Mesenchymal stem cell (in vitro differentiated cells and primary cell): ENCODE data around the gene CHD9NB.
A peak's percentile ranks its signal among the peaks of the same experiment; 100 is the strongest.

Experiments
- DNase-seq: peaks from one replicate; pipeline ENCODE4 v3.0.0-alpha.2; 2013
- H2AFZ ChIP-seq: one replicate; pipeline ENCODE4 v1.6.1; 2013; ENCODE audit warnings: low read depth, mild to moderate bottlenecking, control low read depth, inconsistent platforms, low read length, moderate library complexity
- H2AK5ac ChIP-seq: 2 replicates; pipeline ENCODE4 v1.6.1; 2013; ENCODE audit warnings: low read length, moderate library complexity, mild to moderate bottlenecking, inconsistent platforms; ENCODE audit not compliant: severe bottlenecking
- H2BK120ac ChIP-seq: one replicate; pipeline ENCODE4 v1.6.1; 2013; ENCODE audit warnings: low read depth, mild to moderate bottlenecking, inconsistent platforms, low read length, moderate library complexity
- H2BK12ac ChIP-seq, 2 experiments: one replicate each; pipeline ENCODE4 v1.6.1; 2013; ENCODE audit warnings: inconsistent platforms in 2 of 2, low read length in 2 of 2, mild to moderate bottlenecking in 2 of 2, moderate library complexity in 2 of 2, control low read depth in 1 of 2
- H2BK15ac ChIP-seq: one replicate; pipeline ENCODE4 v1.6.1; 2013; ENCODE audit warnings: mild to moderate bottlenecking, low read depth, inconsistent platforms; ENCODE audit not compliant: poor library complexity, severe bottlenecking
- H2BK5ac ChIP-seq: 2 replicates; pipeline ENCODE4 v1.6.1; 2013; ENCODE audit warnings: low read depth, mild to moderate bottlenecking, low read length, control low read depth, inconsistent platforms; ENCODE audit not compliant: poor library complexity, severe bottlenecking
- H3K14ac ChIP-seq, 2 experiments: one replicate each; pipeline ENCODE4 v1.6.1; 2013; ENCODE audit warnings: inconsistent platforms in 2 of 2, low read length in 2 of 2, control low read depth in 1 of 2, mild to moderate bottlenecking in 1 of 2, moderate library complexity in 1 of 2
- H3K18ac ChIP-seq, 2 experiments: one replicate each; pipeline ENCODE4 v1.6.1; 2013; ENCODE audit warnings: inconsistent platforms in 2 of 2, low read length in 2 of 2, control low read depth in 1 of 2, low read depth in 1 of 2, mild to moderate bottlenecking in 1 of 2
- H3K23ac ChIP-seq, 2 experiments: one replicate each; pipeline ENCODE4 v1.6.1; 2013; ENCODE audit warnings: inconsistent platforms in 2 of 2, low read length in 2 of 2, mild to moderate bottlenecking in 2 of 2, moderate library complexity in 2 of 2, control low read depth in 1 of 2
- H3K27ac ChIP-seq: 2 replicates; pipeline ENCODE4 v1.5.1; 2013; ENCODE audit warnings: mild to moderate bottlenecking, moderate library complexity, low read length, control low read depth, inconsistent platforms; ENCODE audit not compliant: poor library complexity, severe bottlenecking
- H3K27me3 ChIP-seq, 2 experiments: 2 replicates each; pipeline versions ENCODE4 v1.6.1 to v1.7.0; 2013; ENCODE audit warnings: low read length in 2 of 2, mild to moderate bottlenecking in 2 of 2, moderate library complexity in 2 of 2, control low read depth in 1 of 2, inconsistent platforms in 1 of 2; ENCODE audit not compliant: control insufficient read depth in 1 of 2, insufficient read depth in 1 of 2
- H3K36me3 ChIP-seq, 2 experiments: 2 replicates each; pipeline versions ENCODE4 v1.6.1 to v1.7.0; 2013; ENCODE audit warnings: low read length in 2 of 2, control low read depth in 1 of 2, inconsistent platforms in 1 of 2, low read depth in 1 of 2, mild to moderate bottlenecking in 1 of 2; ENCODE audit not compliant: insufficient read depth in 2 of 2, control insufficient read depth in 1 of 2
- H3K4ac ChIP-seq, 2 experiments: one replicate each; pipeline ENCODE4 v1.6.1; 2013; ENCODE audit warnings: inconsistent platforms in 2 of 2, low read length in 2 of 2, mild to moderate bottlenecking in 2 of 2, moderate library complexity in 2 of 2, control low read depth in 1 of 2, low read depth in 1 of 2
- H3K4me1 ChIP-seq: 2 replicates; pipeline ENCODE4 v1.6.1; 2013; ENCODE audit warnings: low read depth, low read length, control low read depth; ENCODE audit not compliant: control insufficient read depth, insufficient read depth
- H3K4me2 ChIP-seq: 2 replicates; pipeline ENCODE4 v1.6.1; 2013; ENCODE audit warnings: low read length, mild to moderate bottlenecking, inconsistent platforms; ENCODE audit not compliant: poor library complexity, severe bottlenecking
- H3K4me3 ChIP-seq, 2 experiments: 2 replicates each; pipeline versions ENCODE4 v1.5.1 to v1.7.0; 2013; ENCODE audit warnings: low read length in 2 of 2, mild to moderate bottlenecking in 2 of 2, control low read depth in 1 of 2, low read depth in 1 of 2; ENCODE audit not compliant: insufficient read depth in 1 of 2
- H3K79me1 ChIP-seq: replicated peaks from 2 replicates; pipeline ENCODE4 v1.6.1; 2013; ENCODE audit warnings: mild to moderate bottlenecking, control low read depth, low read length, inconsistent platforms; ENCODE audit not compliant: poor library complexity, severe bottlenecking
- H3K9ac ChIP-seq: 2 replicates; pipeline ENCODE4 v1.7.0; 2013; ENCODE audit warnings: mild to moderate bottlenecking, low read length, moderate library complexity
- H3K9me3 ChIP-seq: 2 replicates; pipeline ENCODE4 v1.7.0; 2013; ENCODE audit warnings: mild to moderate bottlenecking, low read length; ENCODE audit not compliant: control insufficient read depth
- H4K8ac ChIP-seq: one replicate; pipeline ENCODE4 v1.6.1; 2013; ENCODE audit warnings: inconsistent platforms, mild to moderate bottlenecking, low read length, moderate library complexity
- H4K91ac ChIP-seq: one replicate; pipeline ENCODE4 v1.6.1; 2013; ENCODE audit warnings: mild to moderate bottlenecking, low read length, inconsistent platforms
- WGBS: methylation state at CpG from one replicate; pipeline ENCODE4 v1.1.7; 2013; ENCODE audit warnings: mixed read lengths; 5-methylcytosine and 5-hydroxymethylcytosine counted together

The CHD9NB gene

DNA sequence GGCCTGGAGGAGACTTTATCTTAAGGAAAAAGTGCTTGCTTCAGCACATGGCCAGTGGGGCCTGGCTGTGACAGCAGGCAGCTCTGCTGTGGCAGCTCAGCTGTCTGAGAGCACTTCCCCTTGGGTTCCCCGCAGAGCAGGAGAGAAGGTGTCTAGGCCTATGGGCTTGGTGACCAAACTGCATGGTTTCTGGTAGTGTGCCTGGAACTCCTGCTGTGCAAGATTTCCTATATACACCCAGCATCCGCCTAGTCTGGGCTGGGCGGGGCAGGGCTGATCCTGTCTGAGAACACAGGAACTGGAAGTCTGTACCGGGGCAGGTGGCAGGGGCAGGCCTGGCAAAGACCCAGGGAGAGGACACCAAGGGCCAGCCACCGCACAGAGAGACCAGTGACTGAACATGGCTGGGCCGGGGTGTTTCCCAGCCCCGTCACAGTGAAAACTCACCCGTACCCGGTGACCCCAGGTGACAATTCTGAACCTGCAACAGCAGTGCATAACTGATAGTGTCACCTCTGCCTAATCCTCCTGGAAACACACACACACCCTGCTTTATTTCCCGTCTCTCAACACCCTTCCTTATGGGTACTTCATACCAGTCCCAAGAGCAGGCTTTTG, 41.4 kb upstream of the CHD9NB start:
- H3K23ac ChIP-seq = no peak overlapping the region
- H3K18ac ChIP-seq = peak overlapping the region; percentile 1 to 57
- peak overlapping the region; percentile 2 for H2BK120ac ChIP-seq

GRCh38 chr16:53093162-53093744, 40.6 kb upstream of the CHD9NB start:
- Histone ChIP-seq H3K14ac (no peak overlapping the region), H3K18ac (no peak overlapping the region), H3K27ac (no peak overlapping the region), H3K4me1 (peaks cover 22% of the 10 kb centered on the region), H2BK120ac (no peak overlapping the region), H3K23ac (no peak overlapping the region), H3K36me3 (peaks cover 0 to 6% of the 10 kb centered on the region in 2 experiments), H3K79me1 (peaks cover 33% of the 10 kb centered on the region), H3K9ac (no peak overlapping the region), H3K27me3 (no peaks in the 10 kb centered on the region), H2BK5ac (no peak overlapping the region), H3K4me3 (no peak overlapping the region), H2AFZ (no peak overlapping the region), H3K4ac (no peak overlapping the region), H2BK12ac (peak overlapping the region in 1 of 2 experiments; percentile 7), H4K8ac (no peak overlapping the region), H2AK5ac (no peak overlapping the region), H4K91ac (no peak overlapping the region), H3K4me2 (no peak overlapping the region), H3K9me3 (no peaks in the 10 kb centered on the region), H2BK15ac (no peak overlapping the region)
- DNase-seq = no peak
- 97% methylated on average over 3 of the region's 5 CpGs for WGBS

More for the DNA sequence above, 41.4 kb upstream of the CHD9NB start:
- Histone ChIP-seq H2BK5ac (no peak overlapping the region), H3K4ac (peak overlapping the region; percentile 34 to 35), H2BK12ac (peak overlapping the region in 1 of 2 experiments; percentile 43), H2AFZ (no peak overlapping the region), H3K4me3 (no peak overlapping the region), H3K4me1 (peaks cover 25% of the 10 kb centered on the region), H3K14ac (peak overlapping the region in 1 of 2 experiments; percentile 10), H3K9ac (no peak overlapping the region), H4K8ac (peak overlapping the region; percentile 52), H3K9me3 (no peaks in the 10 kb centered on the region), H3K27ac (no peak overlapping the region), H3K36me3 (peaks cover 0 to 6% of the 10 kb centered on the region in 2 experiments), H3K27me3 (no peaks in the 10 kb centered on the region), H3K4me2 (no peak overlapping the region), H2AK5ac (peak overlapping the region; percentile 59), H2BK15ac (no peak overlapping the region), H3K79me1 (peaks cover 33% of the 10 kb centered on the region), H4K91ac (peak overlapping the region; percentile 52)
- WGBS = 89% methylated on average over 9 of the region's 10 CpGs
- DNase-seq = no peak

- WGBS = 90% methylated on average over 2 of the region's 2 CpGs
- peaks cover 0 to 6% of the 10 kb centered on the region in 2 experiments for H3K36me3 ChIP-seq
- H2AK5ac ChIP-seq = peak overlapping the region; percentile 36
- H2AFZ ChIP-seq = no peak overlapping the region
- no peak overlapping the region for H3K18ac ChIP-seq
- H3K14ac ChIP-seq = no peak overlapping the region
- H3K4me1 ChIP-seq = peaks cover 22% of the 10 kb centered on the region
- no peak overlapping the region for H3K23ac ChIP-seq
- no peaks in the 10 kb centered on the region for H3K27me3 ChIP-seq
- peak overlapping the region; percentile 33 for H2BK15ac ChIP-seq
- H4K91ac ChIP-seq = no peak overlapping the region
- peaks cover 36% of the 10 kb centered on the region for H3K79me1 ChIP-seq
- H2BK12ac ChIP-seq = peak overlapping the region in 1 of 2 experiments; percentile 33
- no peak overlapping the region for H3K4me3 ChIP-seq
- peak overlapping the region; percentile 43 for H3K9ac ChIP-seq
- no peak overlapping the region for H4K8ac ChIP-seq
- no peak overlapping the region for H3K4ac ChIP-seq
- no peak for DNase-seq
- H3K4me2 ChIP-seq = no peak overlapping the region
- H2BK5ac ChIP-seq = no peak overlapping the region
- H3K27ac ChIP-seq = no peak overlapping the region
- H2BK120ac ChIP-seq = no peak overlapping the region
- no peaks in the 10 kb centered on the region for H3K9me3 ChIP-seq
These were observed 39.6 kb upstream of the CHD9NB start for GRCh38 chr16:53092284-53092683.

DNA sequence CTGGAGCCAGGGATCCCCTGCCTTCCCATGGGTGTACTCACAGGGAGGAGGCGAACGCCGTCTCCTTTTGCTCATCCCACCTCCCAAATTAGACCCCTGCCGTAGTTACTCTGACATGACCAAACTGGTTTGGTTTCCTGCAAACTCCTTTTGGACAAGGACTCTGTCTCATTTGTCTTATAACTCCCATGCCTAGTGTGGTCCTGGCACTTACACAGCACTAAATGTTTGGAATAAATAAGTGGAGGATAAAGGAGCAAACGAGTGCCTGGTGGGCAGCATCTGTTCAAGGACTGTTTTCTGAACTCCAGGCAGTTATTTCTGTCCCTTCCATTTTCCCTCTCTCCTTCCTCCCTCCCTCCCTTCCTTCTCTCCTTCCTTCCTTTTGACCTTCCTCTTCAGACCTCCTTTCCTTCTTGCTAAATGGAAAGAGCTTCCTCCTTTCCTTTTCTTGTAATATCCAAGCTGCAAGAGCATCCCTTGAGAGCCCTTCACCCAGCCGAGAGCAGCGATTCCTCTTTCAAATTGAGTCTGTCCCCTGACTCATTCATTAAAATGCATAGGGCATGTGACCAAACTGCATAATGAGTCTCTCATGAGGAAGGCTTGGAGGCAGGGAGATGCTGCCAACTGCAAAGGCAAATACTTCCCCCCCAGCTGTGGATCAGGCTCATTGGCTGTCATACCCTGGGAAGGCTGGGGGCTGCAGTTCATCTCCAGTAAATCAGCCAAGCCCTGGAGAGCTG, 38.9 kb upstream of the CHD9NB start:
- DNase-seq = peak; percentile 66

More for the DNA sequence above, 38.9 kb upstream of the CHD9NB start:
- Histone ChIP-seq H3K27ac (peak overlapping the region; percentile 15), H3K79me1 (peaks cover 36% of the 10 kb centered on the region), H3K18ac (peak overlapping the region in 1 of 2 experiments; percentile 50), H3K4me2 (no peak overlapping the region), H3K23ac (no peak overlapping the region), H3K4me1 (peaks cover 22% of the 10 kb centered on the region), H3K36me3 (peaks cover 0 to 6% of the 10 kb centered on the region in 2 experiments), H3K9ac (peak overlapping the region; percentile 74), H3K14ac (peak overlapping the region in 1 of 2 experiments; percentile 28), H2AK5ac (peak overlapping the region; percentile 34), H2BK12ac (peak overlapping the region; percentile 9 to 73), H2AFZ (no peak overlapping the region), H4K8ac (no peak overlapping the region), H3K27me3 (no peaks in the 10 kb centered on the region), H2BK5ac (no peak overlapping the region), H3K9me3 (no peaks in the 10 kb centered on the region), H3K4ac (peak overlapping the region in 1 of 2 experiments; percentile 13), H4K91ac (peak overlapping the region; percentile 7), H2BK120ac (no peak overlapping the region), H3K4me3 (peak overlapping the region in 1 of 2 experiments; percentile 70), H2BK15ac (peak overlapping the region; percentile 60)
- WGBS = 62% methylated on average over 7 of the region's 7 CpGs
